Immature natural killer cell (primary cell): ENCODE data around the gene RGS8. TPM values are rescaled to one million over a fixed set of nuclear protein-coding genes. Genes with fewer than 3 reads are reported as not detected.

Experiments
- DNase-seq, 3 donors: peaks; one replicate each; pipeline ENCODE4 v3.0.0; 2022; ENCODE audit warnings: mixed read lengths in 1 of 3
- H3K27ac Mint-ChIP-seq, 6 donors: one replicate each; pipeline ENCODE4 v1.8.0; 2020; ENCODE audit warnings: mixed read lengths in 6 of 6, mild to moderate bottlenecking in 5 of 6, inconsistent platforms in 4 of 6, moderate library complexity in 3 of 6
- H3K27me3 Mint-ChIP-seq, 3 donors: one replicate each; pipeline ENCODE4 v1.8.0; 2020 to 2021; ENCODE audit warnings: low read depth in 3 of 3, mild to moderate bottlenecking in 3 of 3, mixed read lengths in 3 of 3, moderate library complexity in 3 of 3, inconsistent platforms in 1 of 3
- H3K36me3 Mint-ChIP-seq, 3 donors: one replicate each; pipeline ENCODE4 v1.8.0; 2020; ENCODE audit warnings: mixed read lengths in 3 of 3, inconsistent platforms in 2 of 3, mild to moderate bottlenecking in 2 of 3
- H3K4me1 Mint-ChIP-seq, 2 donors: one replicate each; pipeline ENCODE4 v1.8.0; 2020; ENCODE audit warnings: inconsistent platforms in 2 of 2, mild to moderate bottlenecking in 2 of 2, mixed read lengths in 2 of 2, moderate library complexity in 1 of 2
- H3K4me3 Mint-ChIP-seq, 5 donors: one replicate each; pipeline ENCODE4 v1.8.0; 2020; ENCODE audit warnings: mild to moderate bottlenecking in 5 of 5, mixed read lengths in 5 of 5, inconsistent platforms in 3 of 5, moderate library complexity in 3 of 5
- H3K9me3 Mint-ChIP-seq, 6 donors: one replicate each; pipeline ENCODE4 v1.8.0; 2020; ENCODE audit warnings: mild to moderate bottlenecking in 6 of 6, mixed read lengths in 6 of 6, inconsistent platforms in 4 of 6, moderate library complexity in 3 of 6
- polyA plus RNA-seq, 3 donors: library from polyadenylated mRNA; unstranded; fragments of 300-500 nt; fragmentation: Illumina TruSeq; gene quantifications; one replicate each; pipeline ENCODE4 v1.2.3, GENCODE V29; 2021

The RGS8 gene
- not detected for polyA plus RNA-seq

- no peak within 1 kb of the TSS for H3K27ac Mint-ChIP-seq
- H3K4me3 Mint-ChIP-seq: no peak within 1 kb of the TSS
- peaks cover 4 to 19% (median 14%) of the 10 kb centered on the region in 3 donors for H3K27me3 Mint-ChIP-seq
- no peaks in the 10 kb centered on the region for H3K4me1 Mint-ChIP-seq
- no peak for DNase-seq
- H3K9me3 Mint-ChIP-seq: peaks cover 0 to under 1% (median 0%) of the 10 kb centered on the region in 6 donors
- no peaks in the 10 kb centered on the region for H3K36me3 Mint-ChIP-seq
These were observed at the start of gene RGS8 for GRCh38 chr1:182684116-182684828. RGS8 (minus strand) TSS chr1:182684587; CDS start chr1:182669649, 14,938 bp downstream.

GRCh38 chr1:182731852-182732575 lies 47.6 kb upstream of the RGS8 start:
- Mint-ChIP-seq H3K36me3 (no peaks in the 10 kb centered on the region), H3K27me3 (peaks cover 4 to 9% (median 4%) of the 10 kb centered on the region in 3 donors), H3K27ac (no peak overlapping the region), H3K9me3 (no peaks in the 10 kb centered on the region), H3K4me3 (no peak overlapping the region), H3K4me1 (no peaks in the 10 kb centered on the region)
- DNase-seq: no peak

GRCh38 chr1:182726912-182727311 lies 42.5 kb upstream of the RGS8 start:
- Mint-ChIP-seq H3K36me3 (no peaks in the 10 kb centered on the region), H3K4me1 (no peaks in the 10 kb centered on the region), H3K4me3 (no peak overlapping the region), H3K27me3 (peaks cover 0 to 7% (median 6%) of the 10 kb centered on the region in 3 donors), H3K9me3 (no peaks in the 10 kb centered on the region), H3K27ac (no peak overlapping the region)
- no peak for DNase-seq

GRCh38 chr1:182725259-182726255 lies 41.2 kb upstream of the RGS8 start:
- H3K4me1 Mint-ChIP-seq: no peaks in the 10 kb centered on the region
- H3K27ac Mint-ChIP-seq: no peak overlapping the region
- H3K9me3 Mint-ChIP-seq: no peaks in the 10 kb centered on the region
- no peak overlapping the region for H3K4me3 Mint-ChIP-seq
- no peak for DNase-seq
- no peaks in the 10 kb centered on the region for H3K36me3 Mint-ChIP-seq
- peaks cover 0 to 7% (median 5%) of the 10 kb centered on the region in 3 donors for H3K27me3 Mint-ChIP-seq

GRCh38 chr1:182724215-182724614 lies 39.8 kb upstream of the RGS8 start:
- H3K27me3 Mint-ChIP-seq: peaks cover 0 to 9% (median 5%) of the 10 kb centered on the region in 3 donors
- H3K4me1 Mint-ChIP-seq: no peaks in the 10 kb centered on the region
- H3K27ac Mint-ChIP-seq: no peak overlapping the region
- no peaks in the 10 kb centered on the region for H3K9me3 Mint-ChIP-seq
- no peak for DNase-seq
- H3K36me3 Mint-ChIP-seq: no peaks in the 10 kb centered on the region
- no peak overlapping the region for H3K4me3 Mint-ChIP-seq

GRCh38 chr1:182723200-182723599 lies 38.8 kb upstream of the RGS8 start:
- Mint-ChIP-seq H3K27me3 (peaks cover 0 to 6% (median 3%) of the 10 kb centered on the region in 3 donors), H3K4me1 (no peaks in the 10 kb centered on the region), H3K27ac (no peak overlapping the region), H3K36me3 (peaks cover 0 to 3% (median 0%) of the 10 kb centered on the region in 3 donors), H3K4me3 (no peak overlapping the region), H3K9me3 (no peaks in the 10 kb centered on the region)
- DNase-seq: no peak

GRCh38 chr1:182721525-182721924 lies 37.1 kb upstream of the RGS8 start:
- Mint-ChIP-seq H3K27ac (no peak overlapping the region), H3K4me1 (peaks cover 8 to 12% of the 10 kb centered on the region in 2 donors), H3K9me3 (no peaks in the 10 kb centered on the region), H3K4me3 (no peak overlapping the region), H3K36me3 (peaks cover 0 to 3% (median 0%) of the 10 kb centered on the region in 3 donors), H3K27me3 (peaks cover 2 to 6% (median 3%) of the 10 kb centered on the region in 3 donors)
- no peak for DNase-seq

- H3K27ac Mint-ChIP-seq: no peak overlapping the region
- H3K36me3 Mint-ChIP-seq: peaks cover 0 to 3% (median 0%) of the 10 kb centered on the region in 3 donors
- H3K9me3 Mint-ChIP-seq: no peaks in the 10 kb centered on the region
- DNase-seq: no peak
- peaks cover 2 to 6% (median 3%) of the 10 kb centered on the region in 3 donors for H3K27me3 Mint-ChIP-seq
- peaks cover 8 to 13% of the 10 kb centered on the region in 2 donors for H3K4me1 Mint-ChIP-seq
- H3K4me3 Mint-ChIP-seq: no peak overlapping the region
These were observed 36.1 kb upstream of the RGS8 start for GRCh38 chr1:182720463-182720862.

GRCh38 chr1:182719553-182719952 lies 35.2 kb upstream of the RGS8 start:
- Mint-ChIP-seq H3K27ac (no peak overlapping the region), H3K4me3 (no peak overlapping the region), H3K27me3 (peaks cover 2 to 6% (median 3%) of the 10 kb centered on the region in 3 donors), H3K4me1 (peaks cover 8 to 13% of the 10 kb centered on the region in 2 donors), H3K9me3 (no peaks in the 10 kb centered on the region), H3K36me3 (peaks cover 0 to 3% (median 0%) of the 10 kb centered on the region in 3 donors)
- DNase-seq: no peak

- no peak for DNase-seq
- peaks cover 0 to 3% (median 0%) of the 10 kb centered on the region in 3 donors for H3K36me3 Mint-ChIP-seq
- H3K27me3 Mint-ChIP-seq: peaks cover 2 to 4% (median 4%) of the 10 kb centered on the region in 3 donors
- peaks cover 8 to 13% of the 10 kb centered on the region in 2 donors for H3K4me1 Mint-ChIP-seq
- H3K4me3 Mint-ChIP-seq: no peak overlapping the region
- no peaks in the 10 kb centered on the region for H3K9me3 Mint-ChIP-seq
- no peak overlapping the region for H3K27ac Mint-ChIP-seq
These were observed 33.9 kb upstream of the RGS8 start for GRCh38 chr1:182718311-182718710.

- Mint-ChIP-seq H3K4me3 (no peak overlapping the region), H3K27ac (no peak overlapping the region), H3K36me3 (peaks cover 0 to 3% (median 0%) of the 10 kb centered on the region in 3 donors), H3K9me3 (no peaks in the 10 kb centered on the region), H3K4me1 (peaks cover 8 to 13% of the 10 kb centered on the region in 2 donors), H3K27me3 (peaks cover 2 to 4% (median 4%) of the 10 kb centered on the region in 3 donors)
- no peak for DNase-seq
These were observed 32.6 kb upstream of the RGS8 start for GRCh38 chr1:182716740-182717720.

- Mint-ChIP-seq H3K27ac (no peak overlapping the region), H3K9me3 (no peaks in the 10 kb centered on the region), H3K36me3 (peaks cover 0 to 3% (median 0%) of the 10 kb centered on the region in 3 donors), H3K4me3 (no peak overlapping the region), H3K4me1 (peaks cover 8 to 13% of the 10 kb centered on the region in 2 donors), H3K27me3 (peaks cover 2 to 4% (median 2%) of the 10 kb centered on the region in 3 donors)
- DNase-seq: no peak
These were observed 31.1 kb upstream of the RGS8 start for GRCh38 chr1:182715531-182715930.
